Neural cell (in vitro differentiated cells): Measurements from ENCODE around the gene CRELD1. TPM values are rescaled to one million over a fixed set of nuclear protein-coding genes. Genes with fewer than 3 reads are reported as not detected.
"Not testable (repeated sequence)": the region's sequence is repeated elsewhere in the genome, so short reads cannot be mapped to it uniquely, and the experiment has no call there.

Experiments
- H2AFZ ChIP-seq: fragments of 200-600, 300-800 bp; sonication (generic), shearing (Covaris generic); 2 replicates; pipeline ENCODE4 v1.6.0; 2014; ENCODE audit warnings: low read depth, mild to moderate bottlenecking, antibody characterized with exemption, low read length, moderate library complexity
- H3F3A ChIP-seq: fragments of 200-600 bp; shearing (Covaris generic); 2 replicates; pipeline ENCODE4 v1.6.1; 2016; ENCODE audit warnings: mild to moderate bottlenecking, moderate library complexity, mixed read lengths, antibody characterized with exemption, low read length; ENCODE audit not compliant: insufficient read depth, poor library complexity, severe bottlenecking
- H3K27ac ChIP-seq: fragments of 200-600, 300-800 bp; sonication (generic), shearing (Covaris generic); 2 replicates; pipeline ENCODE4 v1.5.1; 2014; ENCODE audit warnings: mild to moderate bottlenecking, low read length, moderate library complexity
- H3K27me3 ChIP-seq: fragments of 300-800, 200-600 bp; sonication (generic), shearing (Covaris generic); 2 replicates; pipeline ENCODE4 v1.6.0; 2014; ENCODE audit warnings: mild to moderate bottlenecking, low read depth, low read length, moderate library complexity; ENCODE audit not compliant: insufficient read depth
- H3K36me3 ChIP-seq: fragments of 300-800, 200-600 bp; sonication (generic), shearing (Covaris generic); 2 replicates; pipeline ENCODE4 v1.5.1; 2014; ENCODE audit warnings: mild to moderate bottlenecking, antibody characterized with exemption, low read length, moderate library complexity; ENCODE audit not compliant: insufficient read depth
- H3K4me2 ChIP-seq: fragments of 300-800, 200-600 bp; sonication (generic), shearing (Covaris generic); 2 replicates; pipeline ENCODE4 v1.6.0; 2014; ENCODE audit warnings: mild to moderate bottlenecking, low read length
- H3K4me3 ChIP-seq: fragments of 300-800, 200-600 bp; sonication (generic), shearing (Covaris generic); 2 replicates; pipeline ENCODE4 v1.5.1; 2014; ENCODE audit warnings: mild to moderate bottlenecking, low read length, moderate library complexity
- H3K79me2 ChIP-seq: fragments of 200-600 bp; shearing (Covaris generic); replicated peaks from 2 replicates; pipeline ENCODE4 v1.6.0; 2014; ENCODE audit warnings: mild to moderate bottlenecking, low read length, moderate library complexity; ENCODE audit not compliant: insufficient read depth
- H3K9ac ChIP-seq: fragments of 300-800, 200-600 bp; sonication (generic), shearing (Covaris generic); 2 replicates; pipeline ENCODE4 v1.6.1; 2016; ENCODE audit warnings: mild to moderate bottlenecking, low read length, mixed read lengths
- H3K9me2 ChIP-seq: fragments of 200-600 bp; shearing (Covaris generic); 2 replicates; pipeline ENCODE4 v1.6.1; 2016; ENCODE audit warnings: mild to moderate bottlenecking, low read length, mixed read lengths; ENCODE audit not compliant: insufficient read depth
- H3K9me3 ChIP-seq: fragments of 200-600, 300-800 bp; sonication (generic), shearing (Covaris generic); 2 replicates; pipeline ENCODE4 v1.6.1; 2016; ENCODE audit warnings: mild to moderate bottlenecking, mixed run types, low read length, moderate library complexity, mixed read lengths
- H4K20me1 ChIP-seq: fragments of 200-600 bp; shearing (Covaris generic); 2 replicates; pipeline ENCODE4 v1.6.1; 2016; ENCODE audit warnings: mild to moderate bottlenecking, mixed run types; ENCODE audit not compliant: insufficient read depth
- EP300 ChIP-seq: fragments of 450-650 bp; conservative IDR thresholded peaks from 2 replicates; pipeline ENCODE4 v1.6.1; 2014; ENCODE audit warnings: antibody characterized with exemption, mild to moderate bottlenecking, moderate library complexity; ENCODE audit not compliant: poor library complexity, severe bottlenecking
- EZH2 ChIP-seq: fragments of 200-600, 300-800 bp; shearing (Covaris generic), sonication (generic); IDR thresholded peaks from 2 replicates; pipeline ENCODE4 v1.6.1; 2014; ENCODE audit warnings: antibody characterized with exemption, low read length, borderline replicate concordance, mild to moderate bottlenecking; ENCODE audit not compliant: insufficient read depth, poor library complexity, severe bottlenecking
- MXI1 ChIP-seq: fragments of 450-650 bp; conservative IDR thresholded peaks from 2 replicates; pipeline ENCODE4 v1.6.1; 2014; ENCODE audit warnings: antibody characterized with exemption, mild to moderate bottlenecking; ENCODE audit not compliant: poor library complexity, severe bottlenecking
- POLR2AphosphoS5 ChIP-seq: IDR thresholded peaks from 2 replicates; pipeline ENCODE4 v1.6.1; 2012
- RAD21 ChIP-seq: fragments of 450-650 bp; conservative IDR thresholded peaks from 2 replicates; pipeline ENCODE4 v1.6.1; 2014; ENCODE audit warnings: antibody characterized with exemption, mild to moderate bottlenecking, moderate library complexity
- REST ChIP-seq: IDR thresholded peaks from 2 replicates; pipeline ENCODE4 v1.6.1; 2012; ENCODE audit warnings: borderline replicate concordance
- SMC3 ChIP-seq: fragments of 450-650 bp; conservative IDR thresholded peaks from 2 replicates; pipeline ENCODE4 v1.6.1; 2014; ENCODE audit warnings: antibody characterized with exemption, mild to moderate bottlenecking, moderate library complexity; ENCODE audit not compliant: poor library complexity
- TAF1 ChIP-seq: IDR thresholded peaks from 2 replicates; pipeline ENCODE4 v1.6.1; 2012; ENCODE audit warnings: low read depth
- polyA plus RNA-seq: library from polyadenylated mRNA; depleted of rRNA; stranded (reverse); fragments of >200 nt; gene quantifications from 2 replicates; pipeline ENCODE4 v1.2.3, GENCODE V29; 2014
- TF ChIP-seq, protein P1 (sequence below): fragments of 450-650 bp; IDR thresholded peaks from 2 replicates; pipeline ENCODE4 v1.5.1; 2014; ENCODE audit warnings: antibody characterized with exemption, mild to moderate bottlenecking, moderate library complexity; ENCODE audit not compliant: poor library complexity, severe bottlenecking

The CRELD1 gene
- polyA plus RNA-seq, 1 donor from 2014 or later, result 48.9 TPM

DNA sequence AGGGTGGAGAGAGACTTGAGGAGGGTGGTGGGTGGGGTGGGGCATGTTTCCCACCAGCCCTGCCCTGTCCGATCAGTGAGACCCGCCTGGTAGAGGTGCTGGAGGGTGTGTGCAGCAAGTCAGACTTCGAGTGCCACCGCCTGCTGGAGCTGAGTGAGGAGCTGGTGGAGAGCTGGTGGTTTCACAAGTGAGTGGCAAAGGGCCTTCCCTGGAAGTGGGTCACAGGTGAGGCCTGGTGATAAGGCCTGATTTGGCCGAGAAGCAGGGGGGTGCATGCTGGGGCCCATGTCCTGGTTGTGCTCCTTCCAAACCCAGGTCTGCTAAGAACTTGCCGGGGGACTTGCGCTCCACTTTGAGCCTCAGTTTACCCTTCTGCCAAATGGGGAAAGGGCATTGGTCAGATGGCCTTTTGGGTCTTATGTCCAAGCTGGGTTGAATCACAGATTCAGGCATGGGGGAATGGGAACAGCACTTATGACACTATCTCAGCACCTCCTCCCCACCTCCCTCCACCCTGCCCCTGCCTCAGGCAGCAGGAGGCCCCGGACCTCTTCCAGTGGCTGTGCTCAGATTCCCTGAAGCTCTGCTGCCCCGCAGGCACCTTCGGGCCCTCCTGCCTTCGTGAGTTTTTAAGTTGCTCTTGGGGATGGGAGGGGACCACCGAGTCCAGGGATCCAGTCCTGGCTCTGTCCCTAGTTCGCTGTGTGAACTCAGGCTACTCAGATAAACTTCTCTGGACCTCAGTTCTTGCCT, 4.0 kb downstream of the CRELD1 start:
- Histone ChIP-seq H3K27ac (no peak overlapping the region), H2AFZ (no peak overlapping the region), H3K9ac (no peak overlapping the region), H3K79me2 (no peaks in the 10 kb centered on the region), H3K4me2 (no peak overlapping the region), H4K20me1 (no peaks in the 10 kb centered on the region), H3K4me3 (no peak overlapping the region), H3F3A (no peaks in the 10 kb centered on the region), H3K9me2 (no peaks in the 10 kb centered on the region), H3K9me3 (no peaks in the 10 kb centered on the region), H3K36me3 (no peaks in the 10 kb centered on the region), H3K27me3 (no peaks in the 10 kb centered on the region)
- TF ChIP-seq, protein P1, sequence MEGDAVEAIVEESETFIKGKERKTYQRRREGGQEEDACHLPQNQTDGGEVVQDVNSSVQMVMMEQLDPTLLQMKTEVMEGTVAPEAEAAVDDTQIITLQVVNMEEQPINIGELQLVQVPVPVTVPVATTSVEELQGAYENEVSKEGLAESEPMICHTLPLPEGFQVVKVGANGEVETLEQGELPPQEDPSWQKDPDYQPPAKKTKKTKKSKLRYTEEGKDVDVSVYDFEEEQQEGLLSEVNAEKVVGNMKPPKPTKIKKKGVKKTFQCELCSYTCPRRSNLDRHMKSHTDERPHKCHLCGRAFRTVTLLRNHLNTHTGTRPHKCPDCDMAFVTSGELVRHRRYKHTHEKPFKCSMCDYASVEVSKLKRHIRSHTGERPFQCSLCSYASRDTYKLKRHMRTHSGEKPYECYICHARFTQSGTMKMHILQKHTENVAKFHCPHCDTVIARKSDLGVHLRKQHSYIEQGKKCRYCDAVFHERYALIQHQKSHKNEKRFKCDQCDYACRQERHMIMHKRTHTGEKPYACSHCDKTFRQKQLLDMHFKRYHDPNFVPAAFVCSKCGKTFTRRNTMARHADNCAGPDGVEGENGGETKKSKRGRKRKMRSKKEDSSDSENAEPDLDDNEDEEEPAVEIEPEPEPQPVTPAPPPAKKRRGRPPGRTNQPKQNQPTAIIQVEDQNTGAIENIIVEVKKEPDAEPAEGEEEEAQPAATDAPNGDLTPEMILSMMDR, result no peak
- TF ChIP-seq SMC3, result no peak
- no peak for TF ChIP-seq EP300
- TF ChIP-seq EZH2, result no peak
- TF ChIP-seq POLR2AphosphoS5, result no peak

- Histone ChIP-seq H3F3A (no peaks in the 10 kb centered on the region), H4K20me1 (no peaks in the 10 kb centered on the region), H2AFZ (no peak overlapping the region), H3K4me3 (no peak overlapping the region), H3K27me3 (no peaks in the 10 kb centered on the region), H3K9ac (no peak overlapping the region), H3K36me3 (no peaks in the 10 kb centered on the region), H3K9me2 (no peaks in the 10 kb centered on the region), H3K27ac (no peak overlapping the region), H3K4me2 (no peak overlapping the region), H3K79me2 (no peaks in the 10 kb centered on the region), H3K9me3 (no peaks in the 10 kb centered on the region)
- TF ChIP-seq EP300 (no peak), MXI1 (no peak), REST (no peak), EZH2 (no peak), TAF1 (no peak), SMC3 (no peak), RAD21 (no peak), POLR2AphosphoS5 (no peak)
- TF ChIP-seq, protein P1, result no peak
These were observed 5.3 kb downstream of the CRELD1 start for GRCh38 chr3:9938966-9939365.

DNA sequence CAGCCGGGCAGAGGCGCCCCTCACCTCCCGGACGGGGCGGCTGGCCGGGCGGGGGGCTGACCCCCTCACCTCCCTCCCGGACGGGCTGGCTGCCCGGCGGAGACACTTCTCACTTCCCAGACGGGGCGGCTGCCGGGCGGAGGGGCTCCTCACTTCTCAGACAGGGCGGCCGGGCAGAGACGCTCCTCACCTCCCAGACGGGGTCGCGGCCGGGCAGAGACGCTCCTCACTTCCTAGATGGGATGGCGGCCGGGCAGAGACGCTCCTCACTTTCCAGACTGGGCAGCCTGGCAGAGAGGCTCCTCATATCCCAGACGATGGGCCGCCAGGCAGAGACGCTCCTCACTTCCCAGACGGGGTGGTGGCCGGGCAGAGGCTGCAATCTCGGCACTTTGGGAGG, 6.3 kb downstream of the CRELD1 start:
- not testable (repeated sequence) for H3K36me3 ChIP-seq, H3K27ac ChIP-seq, H3K9me2 ChIP-seq, H3K27me3 ChIP-seq, H3K9ac ChIP-seq, H3K4me3 ChIP-seq, H3K9me3 ChIP-seq, H3K79me2 ChIP-seq, H2AFZ ChIP-seq, H4K20me1 ChIP-seq, H3K4me2 ChIP-seq, H3F3A ChIP-seq
